Measurements from ENCODE around the gene SLC12A8.

Gene SLC12A8

GRCh38 chr3:125107363-125107762 lies 105.2 kb downstream of the SLC12A8 start:
- no peak overlapping the region for H3K27ac ChIP-seq
- no peak for TF ChIP-seq ZFX (IDR thresholded peaks at IDR 0.05)
- no peak for TF ChIP-seq CTCF (conservative IDR thresholded peaks at IDR 0.05)

GRCh38 chr3:125105116-125105515 lies 107.4 kb downstream of the SLC12A8 start:
- TF ChIP-seq CTCF (conservative IDR thresholded peaks at IDR 0.05), result no peak
- H3K27ac ChIP-seq, result no peak overlapping the region

- H3K27ac ChIP-seq, result no peak overlapping the region
- TF ChIP-seq CTCF (conservative IDR thresholded peaks at IDR 0.05), result no peak
- no peak for TF ChIP-seq ZFX (IDR thresholded peaks at IDR 0.05)
Observed at GRCh38 chr3:125104639-125105038, 107.9 kb downstream of the SLC12A8 start.

- no peak for TF ChIP-seq CTCF (conservative IDR thresholded peaks at IDR 0.05)
- TF ChIP-seq ZFX (IDR thresholded peaks at IDR 0.05), result no peak
Observed at GRCh38 chr3:125103406-125103805, 109.1 kb downstream of the SLC12A8 start.

GRCh38 chr3:125102470-125102869 lies 110.1 kb downstream of the SLC12A8 start:
- TF ChIP-seq ZFX (IDR thresholded peaks at IDR 0.05) (no peak), CTCF (conservative IDR thresholded peaks at IDR 0.05) (no peak)
- H3K27ac ChIP-seq, result no peak overlapping the region

More at GRCh38 chr3:125103406-125103805, 109.1 kb downstream of the SLC12A8 start:
- no peak overlapping the region for H3K27ac ChIP-seq

- TF ChIP-seq ZFX (IDR thresholded peaks at IDR 0.05), result no peak
- TF ChIP-seq CTCF (conservative IDR thresholded peaks at IDR 0.05), result no peak
- no peak overlapping the region for H3K27ac ChIP-seq
Observed at GRCh38 chr3:125098611-125099291, 113.8 kb downstream of the SLC12A8 start.

- no peak overlapping the region for H3K27ac ChIP-seq
- no peak for TF ChIP-seq CTCF (conservative IDR thresholded peaks at IDR 0.05)
- TF ChIP-seq ZFX (IDR thresholded peaks at IDR 0.05), result no peak
Observed at GRCh38 chr3:125090649-125091048, 121.9 kb downstream of the SLC12A8 start.

Measured in C4-2B (cell line).